Measurements from ENCODE around the gene CHID1.

DNA sequence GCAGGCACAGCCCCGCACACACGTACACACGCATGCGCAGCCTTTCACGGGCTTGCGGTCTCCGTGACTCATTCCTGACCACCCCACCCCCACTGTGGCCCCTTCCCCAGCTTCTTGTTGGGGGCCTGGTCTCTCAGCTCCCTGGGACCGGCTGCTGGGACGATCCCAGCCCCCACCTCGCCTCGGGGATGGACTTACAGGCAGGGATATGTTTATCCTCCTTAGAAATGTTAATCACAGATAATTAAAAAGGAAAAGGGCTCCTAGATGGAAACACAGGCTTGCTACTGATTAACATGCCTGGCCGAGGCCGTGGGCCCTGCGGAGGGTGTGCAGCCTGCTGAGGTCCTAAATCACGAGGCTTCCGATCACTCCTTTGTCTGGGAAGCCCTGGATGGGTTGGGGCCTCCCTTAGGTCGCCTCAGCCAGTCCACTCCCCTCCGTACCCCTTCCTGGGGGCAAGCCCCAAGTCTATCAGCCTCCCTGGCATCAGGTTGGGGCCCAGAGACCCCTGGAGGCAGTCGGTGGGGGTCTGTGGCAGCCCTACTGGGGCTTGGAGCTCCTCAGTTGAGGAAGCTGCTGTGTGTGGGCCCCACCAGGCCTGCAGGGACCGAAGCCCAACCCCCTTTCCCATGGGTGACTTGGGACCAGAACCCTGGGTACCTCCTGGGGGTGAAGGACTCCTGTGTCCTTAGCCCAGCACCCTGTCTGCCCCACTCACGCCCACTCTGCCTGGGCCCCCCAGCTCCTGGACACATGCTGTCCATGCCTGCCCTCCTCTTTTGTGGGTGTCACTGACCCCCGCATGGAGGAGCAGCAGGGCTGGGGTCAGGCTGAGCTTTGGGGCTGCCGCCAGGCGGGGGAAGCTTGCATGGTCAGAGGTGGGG, 47.3 kb downstream of the CHID1 start:
- TF ChIP-seq NR3C1 (CRISPR knock-in tag; IDR thresholded peaks at IDR 0.05) (no peak), ELF4 (CRISPR knock-in tag; IDR thresholded peaks at IDR 0.05) (no peak)
